Measurements from ENCODE around the gene ADA. TPM values are rescaled to one million over a fixed set of nuclear protein-coding genes. Genes with fewer than 3 reads are reported as not detected.

The ADA gene
- total and polyA plus RNA-seq, 2 of the 4 experiments (the other 2 are of a cell fraction), result 8.1 to 11.0 TPM

- no peak overlapping the region for H4K91ac ChIP-seq (ENCODE audit: insufficient read depth, low read depth, low read length)
- no peak overlapping the region for H2AFZ ChIP-seq (replicated peaks; ENCODE audit: low read length, poor library complexity)
- H3K18ac ChIP-seq (ENCODE audit: low read depth, low read length), result no peak overlapping the region
- intact Hi-C loops (cut with micrococcal nuclease), result no loop called here
- no peak overlapping the region for H2BK5ac ChIP-seq (ENCODE audit: low read depth, low read length, poor library complexity, severe bottlenecking)
- H3K4me1 ChIP-seq (ENCODE audit: control insufficient read depth, insufficient read depth, low read length), result no peaks in the 10 kb centered on the region
- H3K4me3 ChIP-seq (ENCODE audit: insufficient read depth, low read depth, low read length), result no peak overlapping the region
- dilution Hi-C loops (cut with HindIII; ENCODE audit: low sequenced_read_pairs, unreplicated experiment), result no loop called here
- TF ChIP-seq NFE2L2 (IDR thresholded peaks at IDR 0.05; ENCODE audit: low read depth, low read length), result no peak
- TF ChIP-seq RFX5 (IDR thresholded peaks at IDR 0.05; ENCODE audit: low read depth, low read length), result no peak
- TF ChIP-seq RCOR1 (IDR thresholded peaks at IDR 0.05; ENCODE audit: insufficient replicate concordance, low read length), result no peak
- TF ChIP-seq ELK1 (IDR thresholded peaks at IDR 0.05; ENCODE audit: borderline replicate concordance, low read depth, low read length), result no peak
- TF ChIP-seq MXI1 (IDR thresholded peaks at IDR 0.05; ENCODE audit: borderline replicate concordance, low read depth, low read length), result no peak
- no peak for TF ChIP-seq CTCF (conservative IDR thresholded peaks at IDR 0.05; ENCODE audit: low read depth, low read length)
- TF ChIP-seq RAD21 (IDR thresholded peaks at IDR 0.05; ENCODE audit: low read length), result no peak
- no peak for TF ChIP-seq POLR2A (IDR thresholded peaks at IDR 0.05; ENCODE audit: low read depth, low read length)
- H3K27ac ChIP-seq (ENCODE audit: insufficient read depth, low read length), result no peak overlapping the region
- ChIA-PET POLR2A (ENCODE audit: unreplicated experiment) (no interaction called here), CTCF (no interaction called here)
- in situ Hi-C loops (cut with MboI; ENCODE audit: low sequenced_read_pairs), result no loop called here
- no peak overlapping the region for H2BK120ac ChIP-seq (ENCODE audit: low read depth, low read length)
- H3K4ac ChIP-seq (ENCODE audit: low read depth, low read length), result no peak overlapping the region
- H2AK5ac ChIP-seq (ENCODE audit: low read depth, low read length), result no peak overlapping the region
- H3K9me1 ChIP-seq (ENCODE audit: insufficient read depth, low read length), result no peaks in the 10 kb centered on the region; the same call in 1 of the 2 replicates
- H4K8ac ChIP-seq (ENCODE audit: low read depth in 2 of 2, low read length in 2 of 2), result no peak overlapping the region
- ATAC-seq (ENCODE audit: low read depth), result no peak
- H3K14ac ChIP-seq (replicated peaks; ENCODE audit: low read depth, low read length), result no peak overlapping the region
- H4K5ac ChIP-seq (ENCODE audit: low read depth, low read length), result no peak overlapping the region
- 67% methylated on average over 1 of the region's 7 CpGs; no CpG with 5 or more reads in 1 of the 2 experiments for WGBS, 2 experiments (ENCODE audit: extremely low coverage in 2 of 2, insufficient read length in 1 of 2)
- H2BK20ac ChIP-seq (ENCODE audit: low read depth, low read length), result no peak overlapping the region
- no TSS peak for BruUV-seq (replicated peaks)
- no peak overlapping the region for H3K23ac ChIP-seq (ENCODE audit: low read depth, low read length)
- no peaks in the 10 kb centered on the region for H3K27me3 ChIP-seq (ENCODE audit: control insufficient read depth, insufficient read depth, low read length)
- no peaks in the 10 kb centered on the region for H3K79me1 ChIP-seq (ENCODE audit: low read depth in 1 of 2, low read length in 2 of 2)
- no peaks in the 10 kb centered on the region for H4K20me1 ChIP-seq (ENCODE audit: insufficient read depth, low read length)
- DNase-seq, result no peak
- no peak overlapping the region for H2AK9ac ChIP-seq (replicated peaks; ENCODE audit: low read depth, low read length, poor library complexity)
- H3K36me3 ChIP-seq (ENCODE audit: control insufficient read depth, insufficient read depth, low read length), result peaks cover 1% of the 10 kb centered on the region; the same call in 1 of the 2 replicates
- H2BK15ac ChIP-seq (ENCODE audit: low read depth, low read length), result no peak overlapping the region
- peaks cover 7% of the 10 kb centered on the region for H3K9me3 ChIP-seq (ENCODE audit: control insufficient read depth, insufficient read depth, low read length)
- no peak overlapping the region for H3K56ac ChIP-seq (ENCODE audit: extremely low read depth, insufficient read depth, low read length)
- H3K4me2 ChIP-seq (ENCODE audit: low read depth, low read length), result no peak overlapping the region
- no peak overlapping the region for H3K9ac ChIP-seq (ENCODE audit: low read depth, low read length)
These were observed 25.2 kb downstream of the ADA start for GRCh38 chr20:44626278-44626677.
